A549 (cell line): Measurements from ENCODE around the gene MED27.

Experiments
- CBX2 ChIP-seq: fragments of 200-600 bp; sonication (generic); IDR thresholded peaks from 2 replicates; pipeline ENCODE4 v1.6.1; 2016; ENCODE audit warnings: low read depth, mild to moderate bottlenecking, borderline replicate concordance
- CBX8 ChIP-seq: fragments of 200-600 bp; sonication (generic); IDR thresholded peaks from 2 replicates; pipeline ENCODE4 v1.6.1; 2016
- POLR2A ChIP-seq: IDR thresholded peaks from 2 replicates; pipeline ENCODE4 v1.6.1; 2012; ENCODE audit warnings: mild to moderate bottlenecking, low read length
- RNF2 ChIP-seq: fragments of 200-600 bp; sonication (generic); IDR thresholded peaks from 2 replicates; pipeline ENCODE4 v1.6.1; 2016; ENCODE audit warnings: low read depth, mild to moderate bottlenecking, antibody characterized with exemption, moderate library complexity, borderline replicate concordance
- TF ChIP-seq, protein P1 (sequence below): fragments of 200-600 bp; sonication (generic); IDR thresholded peaks from 2 replicates; pipeline ENCODE4 v1.6.1; 2016; ENCODE audit warnings: antibody characterized with exemption, mild to moderate bottlenecking, moderate library complexity

- TF ChIP-seq, protein P1, sequence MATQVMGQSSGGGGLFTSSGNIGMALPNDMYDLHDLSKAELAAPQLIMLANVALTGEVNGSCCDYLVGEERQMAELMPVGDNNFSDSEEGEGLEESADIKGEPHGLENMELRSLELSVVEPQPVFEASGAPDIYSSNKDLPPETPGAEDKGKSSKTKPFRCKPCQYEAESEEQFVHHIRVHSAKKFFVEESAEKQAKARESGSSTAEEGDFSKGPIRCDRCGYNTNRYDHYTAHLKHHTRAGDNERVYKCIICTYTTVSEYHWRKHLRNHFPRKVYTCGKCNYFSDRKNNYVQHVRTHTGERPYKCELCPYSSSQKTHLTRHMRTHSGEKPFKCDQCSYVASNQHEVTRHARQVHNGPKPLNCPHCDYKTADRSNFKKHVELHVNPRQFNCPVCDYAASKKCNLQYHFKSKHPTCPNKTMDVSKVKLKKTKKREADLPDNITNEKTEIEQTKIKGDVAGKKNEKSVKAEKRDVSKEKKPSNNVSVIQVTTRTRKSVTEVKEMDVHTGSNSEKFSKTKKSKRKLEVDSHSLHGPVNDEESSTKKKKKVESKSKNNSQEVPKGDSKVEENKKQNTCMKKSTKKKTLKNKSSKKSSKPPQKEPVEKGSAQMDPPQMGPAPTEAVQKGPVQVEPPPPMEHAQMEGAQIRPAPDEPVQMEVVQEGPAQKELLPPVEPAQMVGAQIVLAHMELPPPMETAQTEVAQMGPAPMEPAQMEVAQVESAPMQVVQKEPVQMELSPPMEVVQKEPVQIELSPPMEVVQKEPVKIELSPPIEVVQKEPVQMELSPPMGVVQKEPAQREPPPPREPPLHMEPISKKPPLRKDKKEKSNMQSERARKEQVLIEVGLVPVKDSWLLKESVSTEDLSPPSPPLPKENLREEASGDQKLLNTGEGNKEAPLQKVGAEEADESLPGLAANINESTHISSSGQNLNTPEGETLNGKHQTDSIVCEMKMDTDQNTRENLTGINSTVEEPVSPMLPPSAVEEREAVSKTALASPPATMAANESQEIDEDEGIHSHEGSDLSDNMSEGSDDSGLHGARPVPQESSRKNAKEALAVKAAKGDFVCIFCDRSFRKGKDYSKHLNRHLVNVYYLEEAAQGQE: no peak
- no peak for TF ChIP-seq POLR2A
- no peak for TF ChIP-seq CBX8
- no peak for TF ChIP-seq RNF2
- TF ChIP-seq CBX2: no peak
Measured at GRCh38 chr9:132069046-132069898, 10.4 kb downstream of the MED27 start.
